Measurements from ENCODE around the gene CEP41. TPM values are rescaled to one million over a fixed set of nuclear protein-coding genes. Genes with fewer than 3 reads are reported as not detected.
A peak's percentile ranks its signal among the peaks of the same experiment; 100 is the strongest.

Gene CEP41
- total and polyA plus RNA-seq, 2 experiments from 2014 or later: 5.5 to 17.2 TPM

DNA sequence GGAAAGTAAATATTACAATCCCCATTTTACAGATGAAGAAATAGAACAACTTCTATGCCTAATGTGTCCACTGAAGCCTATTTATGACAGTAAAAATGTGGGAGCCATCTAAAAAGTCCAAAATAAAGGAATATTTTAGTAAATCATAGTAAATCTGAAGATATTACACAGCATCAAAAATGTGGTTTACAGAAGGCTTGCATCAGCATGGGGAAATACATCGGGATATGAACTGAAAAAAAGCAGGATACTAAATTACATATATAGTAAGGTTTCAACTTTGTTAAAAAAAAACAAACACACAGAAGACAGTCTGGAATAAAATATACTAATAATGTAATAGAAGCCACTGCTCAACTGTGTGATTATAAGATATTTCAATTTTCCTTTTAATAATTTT lies 39.7 kb downstream of the CEP41 start:
- no peaks in the 10 kb centered on the region for H3K27me3 ChIP-seq
- H3K4me1 ChIP-seq (ENCODE audit: insufficient read depth): peaks cover 18% of the 10 kb centered on the region
- no peak overlapping the region for H2AFZ ChIP-seq
- no peak overlapping the region for H3K4me2 ChIP-seq
- H3K79me2 ChIP-seq: no peaks in the 10 kb centered on the region
- DNase-seq (ENCODE audit: low spot score): no peak
- H3K9me3 ChIP-seq (ENCODE audit: low read depth): no peaks in the 10 kb centered on the region
- H3K36me3 ChIP-seq (replicated peaks; ENCODE audit: insufficient read depth, low read depth): no peaks in the 10 kb centered on the region
- H3K27ac ChIP-seq: peak overlapping the region; percentile 85
- H3K4me3 ChIP-seq: no peak overlapping the region
- no peaks in the 10 kb centered on the region for H4K20me1 ChIP-seq (ENCODE audit: insufficient read depth, poor library complexity, severe bottlenecking)
- no peaks in the 10 kb centered on the region for H3K9me2 ChIP-seq (replicated peaks; ENCODE audit: insufficient read depth)
- TF ChIP-seq, protein P1, sequence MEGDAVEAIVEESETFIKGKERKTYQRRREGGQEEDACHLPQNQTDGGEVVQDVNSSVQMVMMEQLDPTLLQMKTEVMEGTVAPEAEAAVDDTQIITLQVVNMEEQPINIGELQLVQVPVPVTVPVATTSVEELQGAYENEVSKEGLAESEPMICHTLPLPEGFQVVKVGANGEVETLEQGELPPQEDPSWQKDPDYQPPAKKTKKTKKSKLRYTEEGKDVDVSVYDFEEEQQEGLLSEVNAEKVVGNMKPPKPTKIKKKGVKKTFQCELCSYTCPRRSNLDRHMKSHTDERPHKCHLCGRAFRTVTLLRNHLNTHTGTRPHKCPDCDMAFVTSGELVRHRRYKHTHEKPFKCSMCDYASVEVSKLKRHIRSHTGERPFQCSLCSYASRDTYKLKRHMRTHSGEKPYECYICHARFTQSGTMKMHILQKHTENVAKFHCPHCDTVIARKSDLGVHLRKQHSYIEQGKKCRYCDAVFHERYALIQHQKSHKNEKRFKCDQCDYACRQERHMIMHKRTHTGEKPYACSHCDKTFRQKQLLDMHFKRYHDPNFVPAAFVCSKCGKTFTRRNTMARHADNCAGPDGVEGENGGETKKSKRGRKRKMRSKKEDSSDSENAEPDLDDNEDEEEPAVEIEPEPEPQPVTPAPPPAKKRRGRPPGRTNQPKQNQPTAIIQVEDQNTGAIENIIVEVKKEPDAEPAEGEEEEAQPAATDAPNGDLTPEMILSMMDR (IDR thresholded peaks at IDR 0.05; ENCODE audit: poor library complexity): no peak
- TF ChIP-seq EZH2phosphoT487 (IDR thresholded peaks at IDR 0.05; ENCODE audit: low read depth, severe bottlenecking, unreplicated experiment) (no peak), EZH2 (IDR thresholded peaks at IDR 0.05; ENCODE audit: borderline replicate concordance) (no peak)
- 88% methylated on average over 1 of the region's 1 CpG for WGBS (ENCODE audit: low lambda C conversion rate, missing lambda C conversion rate)

DNA sequence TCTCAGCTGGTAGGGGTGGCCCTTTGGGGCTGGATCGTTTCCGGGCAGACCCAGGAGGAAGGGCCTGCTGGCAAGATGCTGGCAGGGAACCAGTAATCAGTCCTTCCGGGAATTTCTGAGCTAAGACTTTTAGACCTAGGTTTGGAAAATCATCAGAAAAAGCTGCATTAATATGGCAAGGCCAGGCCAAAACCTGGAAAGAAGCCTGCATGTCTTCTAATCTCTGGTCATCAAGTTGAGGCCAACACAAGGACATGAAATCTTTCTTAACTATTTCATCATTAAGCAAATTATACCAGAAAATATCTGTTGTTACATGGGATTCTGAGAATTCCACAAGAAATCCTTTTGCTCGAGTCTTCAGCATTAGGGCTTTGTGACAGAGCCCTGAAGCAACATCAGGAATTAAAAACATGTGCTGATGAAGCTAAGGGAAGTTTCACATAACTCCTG lies 40.7 kb downstream of the CEP41 start:
- Histone ChIP-seq H3K79me2 (no peaks in the 10 kb centered on the region), H3K9me2 (replicated peaks; ENCODE audit: insufficient read depth) (no peaks in the 10 kb centered on the region), H3K36me3 (replicated peaks; ENCODE audit: insufficient read depth, low read depth) (no peaks in the 10 kb centered on the region), H3K9me3 (ENCODE audit: low read depth) (no peaks in the 10 kb centered on the region), H3K27ac (peak overlapping the region; percentile 85), H3K4me1 (ENCODE audit: insufficient read depth) (peaks cover 26% of the 10 kb centered on the region), H3K4me2 (no peak overlapping the region), H2AFZ (no peak overlapping the region), H4K20me1 (ENCODE audit: insufficient read depth, poor library complexity, severe bottlenecking) (no peaks in the 10 kb centered on the region), H3K4me3 (no peak overlapping the region), H3K27me3 (no peaks in the 10 kb centered on the region)
- TF ChIP-seq, protein P1 (IDR thresholded peaks at IDR 0.05; ENCODE audit: poor library complexity): no peak
- TF ChIP-seq EZH2 (IDR thresholded peaks at IDR 0.05; ENCODE audit: borderline replicate concordance): no peak
- WGBS (ENCODE audit: low lambda C conversion rate, missing lambda C conversion rate): 62% methylated on average over 4 of the region's 4 CpGs
- DNase-seq (ENCODE audit: low spot score): peak; percentile 30

DNA sequence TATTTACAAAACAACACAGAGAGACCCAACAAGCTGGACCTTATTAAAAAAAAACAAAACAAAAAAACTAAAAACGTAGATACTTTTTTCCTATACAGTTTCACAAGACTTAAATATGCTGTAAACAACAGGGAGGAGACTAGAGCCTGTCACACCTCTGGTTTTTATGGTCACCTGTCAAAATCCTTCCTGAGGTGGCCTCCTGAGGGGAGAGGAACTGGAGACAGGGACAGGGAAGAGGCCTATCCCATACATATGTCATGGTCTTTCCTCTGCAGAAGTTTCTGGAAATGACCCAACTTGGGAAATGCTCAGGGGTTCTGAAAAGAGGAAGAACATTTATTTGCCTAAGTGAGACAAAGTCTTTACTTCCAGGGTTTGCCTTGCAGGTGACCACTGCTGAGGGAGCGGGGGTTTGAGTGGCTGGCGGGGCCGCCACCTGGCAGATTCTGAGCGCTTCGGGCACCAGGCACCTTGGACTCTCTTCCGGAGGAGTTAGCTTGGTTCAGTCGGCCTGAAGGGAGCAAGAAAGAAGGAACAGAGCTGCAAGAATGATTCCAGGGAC lies 42.2 kb downstream of the CEP41 start:
- no peaks in the 10 kb centered on the region for H3K27me3 ChIP-seq
- H3K9me2 ChIP-seq (replicated peaks; ENCODE audit: insufficient read depth): no peaks in the 10 kb centered on the region
- no peaks in the 10 kb centered on the region for H3K9me3 ChIP-seq (ENCODE audit: low read depth)
- no peak overlapping the region for H2AFZ ChIP-seq
- H3K79me2 ChIP-seq: no peaks in the 10 kb centered on the region
- TF ChIP-seq, protein P1 (IDR thresholded peaks at IDR 0.05; ENCODE audit: poor library complexity): no peak
- no peak for TF ChIP-seq EZH2 (IDR thresholded peaks at IDR 0.05; ENCODE audit: borderline replicate concordance)
- no peak for TF ChIP-seq EZH2phosphoT487 (IDR thresholded peaks at IDR 0.05; ENCODE audit: low read depth, severe bottlenecking, unreplicated experiment)
- no peaks in the 10 kb centered on the region for H3K36me3 ChIP-seq (replicated peaks; ENCODE audit: insufficient read depth, low read depth)
- no peak overlapping the region for H3K4me2 ChIP-seq
- 95% methylated on average over 8 of the region's 8 CpGs for WGBS (ENCODE audit: low lambda C conversion rate, missing lambda C conversion rate)
- H3K4me1 ChIP-seq (ENCODE audit: insufficient read depth): peaks cover 27% of the 10 kb centered on the region
- peak overlapping the region; percentile 85 for H3K27ac ChIP-seq
- DNase-seq (ENCODE audit: low spot score): no peak
- H4K20me1 ChIP-seq (ENCODE audit: insufficient read depth, poor library complexity, severe bottlenecking): no peaks in the 10 kb centered on the region
- no peak overlapping the region for H3K4me3 ChIP-seq

DNA sequence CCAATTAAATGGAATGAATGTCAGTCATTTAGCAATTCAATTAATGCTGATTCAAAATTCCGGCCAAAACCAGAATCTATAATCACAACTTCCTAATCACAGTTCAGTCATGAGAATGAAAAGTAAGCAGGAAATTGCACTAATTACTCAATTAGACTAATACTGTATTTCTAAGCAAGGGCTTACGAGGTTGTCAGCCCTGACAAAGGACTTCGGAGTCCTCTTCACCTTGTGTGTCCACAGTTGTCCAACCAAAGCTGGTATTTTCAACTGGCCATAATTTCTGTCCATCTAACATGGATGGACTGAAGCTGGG lies 43.1 kb downstream of the CEP41 start:
- 80% methylated on average over 3 of the region's 3 CpGs for WGBS (ENCODE audit: low lambda C conversion rate, missing lambda C conversion rate)
- no peak for TF ChIP-seq EZH2phosphoT487 (IDR thresholded peaks at IDR 0.05; ENCODE audit: low read depth, severe bottlenecking, unreplicated experiment)
- no peak for TF ChIP-seq EZH2 (IDR thresholded peaks at IDR 0.05; ENCODE audit: borderline replicate concordance)
- TF ChIP-seq, protein P1 (IDR thresholded peaks at IDR 0.05; ENCODE audit: poor library complexity): no peak
- no peaks in the 10 kb centered on the region for H4K20me1 ChIP-seq (ENCODE audit: insufficient read depth, poor library complexity, severe bottlenecking)
- H3K27ac ChIP-seq: peak overlapping the region; percentile 75
- H3K4me2 ChIP-seq: no peak overlapping the region
- H3K79me2 ChIP-seq: no peaks in the 10 kb centered on the region
- H3K9me3 ChIP-seq (ENCODE audit: low read depth): no peaks in the 10 kb centered on the region
- no peaks in the 10 kb centered on the region for H3K9me2 ChIP-seq (replicated peaks; ENCODE audit: insufficient read depth)
- DNase-seq (ENCODE audit: low spot score): no peak
- H2AFZ ChIP-seq: no peak overlapping the region
- peaks cover 36% of the 10 kb centered on the region for H3K4me1 ChIP-seq (ENCODE audit: insufficient read depth)
- H3K27me3 ChIP-seq: no peaks in the 10 kb centered on the region
- no peak overlapping the region for H3K4me3 ChIP-seq
- H3K36me3 ChIP-seq (replicated peaks; ENCODE audit: insufficient read depth, low read depth): no peaks in the 10 kb centered on the region

Measured in hepatocyte (in vitro differentiated cells).